CD4-positive, alpha-beta T cell treated with Interleukin-4 for 1 hour (primary cell): Measurements from ENCODE around the gene RGS9BP.
A peak's percentile ranks its signal among the peaks of the same experiment; 100 is the strongest.
"Not testable (repeated sequence)": the region's sequence is repeated elsewhere in the genome, so short reads cannot be mapped to it uniquely, and the experiment has no call there.

Experiments
- DNase-seq, 2 donors: peaks; one replicate each; pipeline ENCODE4 v3.0.0-alpha.2; 2020 to 2022

RGS9BP gene

GRCh38 chr19:32672841-32673240, 2.8 kb upstream of the RGS9BP start:
- no peak for DNase-seq

DNA sequence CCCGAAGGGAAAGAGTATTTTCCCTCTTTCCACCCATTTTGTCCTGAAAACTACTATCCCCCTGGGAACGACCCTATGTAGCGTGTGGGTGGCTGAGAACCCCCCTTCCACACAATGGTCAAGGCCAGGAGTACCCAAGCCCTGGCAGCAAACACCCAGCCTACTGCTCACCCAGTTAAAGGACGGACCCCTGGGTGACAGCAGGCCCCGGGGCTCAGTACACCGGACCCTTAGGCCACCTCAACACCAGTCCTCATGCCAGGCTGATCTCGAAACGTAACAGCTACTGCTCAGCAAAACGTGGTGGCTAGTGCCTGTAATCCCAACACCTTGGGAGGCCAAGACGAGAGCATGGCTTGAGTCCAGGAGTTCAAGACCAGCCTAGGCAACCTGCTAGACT, 2.1 kb upstream of the RGS9BP start:
- DNase-seq: no peak

GRCh38 chr19:32674153-32674930, 1.3 kb upstream of the RGS9BP start:
- DNase-seq: no peak

DNA sequence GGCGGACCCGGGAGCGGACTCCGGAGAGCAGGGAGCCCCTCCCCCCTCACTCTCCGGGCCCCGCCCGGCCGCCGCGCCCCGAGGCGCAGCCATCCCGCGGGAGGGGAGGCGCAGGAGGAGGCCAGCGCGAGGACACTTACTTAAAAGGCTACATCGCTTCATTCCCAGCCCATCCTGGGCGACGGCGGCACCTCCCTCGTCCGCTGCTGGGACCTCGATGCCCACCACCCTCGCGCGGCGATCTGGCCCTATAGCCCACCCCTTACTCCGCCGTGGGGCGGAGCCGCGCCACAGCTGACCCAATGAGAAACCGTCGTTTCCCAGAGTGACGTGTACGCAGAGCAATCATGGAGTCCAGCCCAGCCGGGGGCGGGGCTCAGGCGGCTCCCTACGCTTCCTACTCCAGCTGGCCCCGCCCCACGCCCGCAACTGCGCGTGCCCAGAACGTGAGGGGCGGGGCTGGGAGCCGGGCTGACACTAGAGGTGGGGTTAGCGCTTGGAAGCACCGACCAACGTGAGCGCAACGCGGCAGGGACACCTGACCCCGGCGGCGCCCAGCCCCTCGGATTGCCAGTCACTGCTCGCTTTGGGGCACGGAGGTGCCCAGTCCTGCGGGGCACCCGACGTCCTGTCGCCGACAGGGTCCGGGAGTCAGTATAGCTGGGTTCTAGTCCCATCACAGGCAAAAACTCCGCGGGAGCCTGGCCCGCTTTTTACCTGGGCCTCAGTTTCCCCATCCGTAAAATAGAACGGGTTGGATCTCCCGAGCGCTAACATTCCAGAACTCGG, 523 bp upstream of the RGS9BP start, which contains the start of gene ANKRD27:
ANKRD27 (minus strand) TSS at position 250 of the 789 bp plus-strand sequence. CDS start 16,165 bp downstream, outside the sequence.
- peak; percentile 97 to 98 for DNase-seq

- peak in 1 of 2 donors; percentile 25 for DNase-seq
These were observed 692 bp downstream of the RGS9BP start for GRCh38 chr19:32676186-32676894.

DNA sequence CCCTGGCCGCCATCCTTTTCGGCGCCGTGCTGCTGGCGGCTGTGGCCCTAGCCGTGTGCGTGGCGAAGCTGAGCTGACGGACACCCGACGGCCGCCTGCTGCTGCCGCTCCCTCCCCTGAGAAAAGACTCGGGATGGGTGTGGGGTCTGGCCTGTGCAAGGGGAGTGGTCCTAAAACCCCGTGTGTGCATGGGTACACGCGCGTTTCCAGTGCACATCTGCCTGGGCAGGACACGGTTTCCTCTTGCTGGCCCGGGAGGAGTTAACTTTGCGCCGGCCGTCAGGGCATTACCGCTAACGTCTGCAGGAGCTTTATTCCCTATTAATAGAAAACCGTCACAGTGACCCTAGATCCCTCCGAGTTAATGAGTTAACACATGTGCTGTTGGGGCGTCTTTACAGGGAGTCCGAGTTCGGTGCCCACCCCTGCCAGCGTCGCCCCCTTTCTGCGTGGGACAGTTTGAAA, 1.3 kb downstream of the RGS9BP start:
- DNase-seq: no peak

DNA sequence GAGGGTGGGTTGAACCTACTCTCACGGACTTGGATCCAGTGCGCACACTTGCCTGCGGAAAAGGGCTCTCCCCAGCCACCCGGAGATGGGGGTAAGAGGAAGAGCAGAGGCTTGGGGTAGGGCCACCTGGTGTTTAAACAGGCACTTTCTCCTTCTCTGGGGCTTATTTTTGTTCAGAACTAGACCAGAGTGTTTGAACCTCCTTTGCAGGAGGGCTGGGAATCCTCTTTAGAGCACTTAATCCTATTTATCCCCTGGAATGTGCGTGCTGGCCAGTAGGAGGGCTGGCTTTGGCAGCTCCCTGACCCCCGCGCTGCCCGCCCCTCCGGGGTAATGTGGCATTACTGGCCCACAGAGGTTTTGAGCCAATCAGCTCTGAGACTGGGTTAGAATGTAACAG, 2.0 kb downstream of the RGS9BP start:
- DNase-seq: no peak

GRCh38 chr19:32680986-32681385, 5.3 kb downstream of the RGS9BP start:
- DNase-seq: no peak

DNA sequence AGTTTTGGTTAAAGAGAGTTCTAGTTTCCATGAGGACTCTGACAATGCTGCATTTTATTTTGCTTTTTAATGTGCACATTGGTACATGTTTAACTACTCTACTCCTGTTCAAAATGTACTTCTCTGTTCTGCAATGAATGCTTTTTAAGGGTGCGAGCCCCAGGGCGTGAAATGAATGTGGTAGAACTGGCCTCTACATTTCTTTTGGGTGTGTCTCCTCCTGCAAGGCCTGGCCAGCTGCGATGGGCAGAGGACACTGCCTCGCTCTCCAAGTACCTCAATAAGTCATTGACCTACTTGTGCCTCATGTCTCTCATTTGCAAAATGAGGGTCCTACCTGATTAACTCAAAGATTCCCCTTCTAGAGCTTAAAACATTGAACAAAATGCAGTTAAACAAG, 6.7 kb downstream of the RGS9BP start:
- no peak for DNase-seq

GRCh38 chr19:32686847-32687475, 11.3 kb downstream of the RGS9BP start:
- DNase-seq: no peak

DNA sequence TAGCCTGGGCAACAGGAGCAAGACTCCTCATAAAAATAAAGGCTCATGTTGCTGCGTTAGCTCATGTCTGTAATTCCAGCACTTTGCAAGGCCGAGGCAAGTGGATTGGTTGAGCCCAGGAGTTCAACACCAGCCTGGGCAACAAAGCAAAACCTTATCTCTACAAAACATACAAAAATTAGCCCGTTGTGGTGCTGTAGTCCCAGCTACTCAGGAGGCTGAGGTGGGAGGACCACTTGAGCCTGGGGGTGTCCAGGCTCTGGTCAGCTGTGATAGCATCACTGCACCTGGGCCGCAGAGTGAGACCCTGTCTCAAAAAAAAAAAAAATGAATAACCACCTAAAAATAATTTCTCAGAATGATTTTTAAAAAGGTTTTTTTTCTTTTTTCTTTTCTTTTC, 12.0 kb downstream of the RGS9BP start:
- DNase-seq: no peak

DNA sequence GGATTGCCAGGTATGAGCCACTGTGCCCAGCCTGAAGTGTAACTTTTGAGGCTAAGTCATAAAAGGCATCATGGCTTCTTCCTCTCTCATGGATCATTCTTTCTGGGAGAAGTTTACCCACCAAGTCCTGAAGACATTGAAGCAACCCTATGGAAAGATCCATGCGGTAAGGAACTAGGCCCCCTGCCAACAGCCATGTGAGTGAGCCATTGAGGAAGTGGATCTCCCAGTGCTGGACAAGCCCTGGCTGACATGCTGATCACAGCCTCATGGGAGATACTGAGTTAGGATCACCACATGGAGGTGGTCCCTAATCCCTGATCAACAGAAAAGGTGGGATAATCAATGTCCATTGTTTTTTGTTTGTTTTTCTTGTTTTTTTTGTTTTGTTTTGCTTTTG, 12.7 kb downstream of the RGS9BP start:
- no peak for DNase-seq

DNA sequence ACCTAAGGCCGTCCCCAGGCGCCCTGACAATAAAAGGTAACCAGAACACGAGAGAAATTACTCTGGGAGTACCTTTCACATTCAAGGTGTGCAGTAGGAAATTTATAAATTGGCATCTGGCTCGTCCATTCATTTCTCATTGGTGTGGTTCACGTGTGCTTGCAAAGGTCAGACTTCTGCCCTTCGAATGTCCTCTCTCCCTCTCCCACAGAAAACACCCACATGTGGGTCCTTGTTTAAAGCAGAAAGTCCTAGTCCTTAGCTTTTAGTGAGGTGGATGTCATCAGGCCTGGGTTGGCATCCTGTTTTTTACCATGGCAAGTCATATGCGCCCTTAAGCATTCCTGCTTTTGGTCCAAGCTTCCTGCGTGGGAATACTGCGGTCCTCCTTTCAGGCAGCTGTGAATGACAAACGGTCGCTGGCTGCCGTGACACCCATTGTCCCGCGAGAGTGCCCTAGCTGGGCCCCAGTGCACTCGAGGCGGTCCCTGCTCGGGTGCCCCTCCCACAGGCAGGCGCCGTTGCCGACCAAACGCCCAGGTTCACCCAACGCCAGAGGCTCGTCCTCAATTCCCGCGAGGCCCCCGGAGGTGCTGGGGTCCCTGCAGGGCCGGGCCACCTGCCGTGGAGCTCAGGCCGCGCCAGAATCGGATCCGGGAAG, 15.8 kb downstream of the RGS9BP start, which contains the start of gene NUDT19:
NUDT19 (plus strand) TSS at position 531 of the 661 bp plus-strand sequence. CDS start 140 bp downstream, outside the sequence.
- peak; percentile 76 to 78 for DNase-seq

DNA sequence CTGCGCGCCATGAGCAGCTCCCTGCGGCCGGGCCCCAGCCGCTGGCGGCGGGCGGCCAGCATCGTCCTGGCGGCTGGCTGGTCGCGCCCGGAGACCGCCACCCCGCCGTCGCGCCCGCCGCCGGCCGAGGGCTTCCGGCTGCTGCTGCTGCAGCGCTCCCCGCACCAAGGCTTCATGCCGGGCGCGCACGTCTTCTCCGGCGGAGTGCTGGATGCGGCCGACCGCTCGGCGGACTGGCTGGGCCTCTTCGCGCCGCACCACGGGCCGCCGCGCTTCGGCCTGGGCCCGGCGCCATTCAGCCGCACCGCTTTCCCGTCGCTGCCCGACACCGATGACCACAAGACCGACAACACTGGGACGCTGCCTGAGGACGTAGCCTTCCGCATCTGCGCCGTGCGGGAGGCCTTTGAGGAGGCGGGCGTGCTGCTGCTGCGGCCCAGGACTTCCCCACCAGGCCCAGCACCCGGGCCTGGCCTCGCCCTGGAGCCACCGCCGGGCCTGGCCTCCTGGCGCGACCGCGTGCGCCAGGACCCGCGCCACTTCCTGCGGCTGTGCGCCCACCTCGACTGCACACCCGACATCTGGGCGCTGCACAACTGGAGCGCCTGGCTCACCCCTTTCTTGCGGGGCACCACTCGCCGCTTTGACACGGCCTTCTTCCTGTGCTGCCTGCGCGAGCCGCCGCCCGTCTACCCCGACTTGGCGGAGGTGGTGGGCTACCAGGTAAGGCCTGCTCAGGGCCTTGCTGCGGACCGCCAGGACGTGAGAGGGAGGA, 16.5 kb downstream of the RGS9BP start:
- peak; percentile 54 to 59 for DNase-seq

GRCh38 chr19:32692727-32693061, 17.0 kb downstream of the RGS9BP start:
- DNase-seq: no peak

DNA sequence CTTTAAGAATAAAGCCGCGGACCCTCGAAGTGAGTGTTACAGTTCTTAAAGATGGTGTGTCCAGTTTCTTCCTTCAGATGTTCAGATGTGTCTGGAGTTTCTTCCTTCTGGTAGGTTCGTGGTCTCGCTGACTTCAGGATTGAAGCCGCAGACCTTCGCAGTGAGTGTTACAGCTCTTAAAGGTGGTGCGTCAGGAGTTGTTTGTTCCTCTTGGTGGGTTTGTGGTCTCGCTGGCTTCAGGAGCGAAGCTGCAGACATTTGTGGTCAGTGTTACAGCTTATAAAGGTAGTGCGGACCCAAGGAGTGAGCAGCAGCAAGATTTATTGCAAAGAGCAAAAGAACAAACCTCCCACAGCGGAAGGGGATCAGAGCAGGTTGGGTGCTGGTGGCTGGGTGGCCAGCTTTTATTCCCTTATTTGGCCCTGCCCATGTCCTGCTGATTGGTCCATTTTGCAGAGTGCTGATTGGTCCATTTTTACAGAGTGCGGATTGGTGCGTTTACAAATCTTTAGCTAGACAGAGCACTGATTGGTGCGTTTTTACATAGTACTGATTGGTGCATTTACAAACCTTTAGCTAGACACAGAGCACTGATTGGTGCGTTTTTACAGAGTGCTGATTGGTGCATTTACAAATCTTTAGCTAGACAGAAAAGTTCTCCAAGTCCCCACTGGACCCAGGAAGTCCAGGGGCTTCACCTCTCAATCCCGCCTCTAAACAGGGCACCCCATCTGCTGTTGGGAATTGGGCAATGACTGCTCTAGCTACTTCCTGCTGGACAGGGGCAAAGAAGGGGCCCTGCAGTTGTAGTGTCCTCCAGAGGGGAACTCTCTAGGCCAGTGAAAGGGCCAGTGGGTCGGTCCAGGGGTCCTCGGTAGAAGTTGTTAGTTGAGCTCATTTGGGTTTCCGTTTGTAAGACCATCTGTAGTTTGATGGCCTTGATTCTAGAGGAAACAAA, 17.8 kb downstream of the RGS9BP start:
- peak; percentile 58 to 63 for DNase-seq

DNA sequence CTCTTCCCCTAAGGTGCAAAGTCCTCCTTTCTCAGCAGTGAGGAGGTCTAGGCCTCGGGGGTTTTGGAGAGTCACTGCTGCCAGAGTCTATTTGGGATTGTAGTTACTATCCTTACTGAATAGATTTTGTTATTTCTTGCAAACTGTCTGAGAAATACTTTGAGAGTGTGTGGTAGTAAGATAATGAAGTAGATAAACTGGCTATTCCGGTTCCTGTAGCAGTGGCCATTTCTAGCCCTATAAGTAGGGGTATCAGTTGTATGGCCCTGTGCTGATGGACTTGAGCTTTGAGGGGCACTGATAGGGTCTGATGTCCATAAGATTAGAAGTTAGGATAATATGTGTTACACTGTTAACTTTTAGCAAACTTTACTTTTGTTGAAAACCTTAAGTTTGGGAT, 18.7 kb downstream of the RGS9BP start:
- not testable (repeated sequence) for DNase-seq

DNA sequence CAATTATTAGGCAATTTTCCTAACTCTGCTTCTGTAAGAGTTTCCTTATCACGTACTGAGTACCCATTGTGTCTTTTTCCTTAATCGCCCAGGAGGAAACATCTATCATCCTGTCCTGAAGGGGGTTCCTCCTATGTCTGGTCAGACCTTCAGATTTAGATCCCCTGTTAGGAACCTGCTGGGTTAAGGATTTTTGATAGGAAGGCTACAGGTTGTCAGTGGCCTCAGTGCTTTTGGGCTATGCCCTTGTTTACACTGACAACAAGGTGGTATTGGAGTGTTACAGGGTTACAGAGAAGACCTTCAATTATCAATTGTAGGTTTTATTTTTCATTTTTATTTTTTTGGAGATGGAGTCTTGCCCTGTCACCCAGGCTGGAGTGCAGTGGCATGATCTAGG, 19.2 kb downstream of the RGS9BP start:
- not testable (repeated sequence) for DNase-seq

GRCh38 chr19:32695506-32695905, 19.9 kb downstream of the RGS9BP start:
- DNase-seq: not testable (repeated sequence)

GRCh38 chr19:32696771-32697170, 21.1 kb downstream of the RGS9BP start:
- DNase-seq: peak in 1 of 2 donors; percentile 21
